GM12891 (cell line): ENCODE data around the gene NDEL1.
"Not testable (repeated sequence)": the region's sequence is repeated elsewhere in the genome, so short reads cannot be mapped to it uniquely, and the experiment has no call there.

Source experiments
- PAX5 ChIP-seq: IDR thresholded peaks from 2 replicates; pipeline ENCODE4 v1.6.1; 2011; ENCODE audit warnings: low read length, moderate library complexity, mild to moderate bottlenecking; ENCODE audit not compliant: insufficient read depth, severe bottlenecking
- POLR2A ChIP-seq: IDR thresholded peaks from 2 replicates; pipeline ENCODE4 v1.6.1; 2011; ENCODE audit warnings: low read depth, low read length, control low read depth
- POLR2AphosphoS5 ChIP-seq: IDR thresholded peaks from 2 replicates; pipeline ENCODE4 v1.6.1; 2011; ENCODE audit warnings: low read depth, low read length, control low read depth
- POU2F2 ChIP-seq: IDR thresholded peaks from 2 replicates; pipeline ENCODE4 v1.6.1; 2011; ENCODE audit warnings: low read depth, mild to moderate bottlenecking, control low read depth, low read length, moderate library complexity
- SPI1 ChIP-seq: IDR thresholded peaks from 2 replicates; pipeline ENCODE4 v1.6.1; 2011; ENCODE audit warnings: low read depth, low read length, control low read depth
- TAF1 ChIP-seq: IDR thresholded peaks from 2 replicates; pipeline ENCODE4 v1.6.1; 2011; ENCODE audit warnings: low read depth, low read length, control low read depth

GRCh38 chr17:8394497-8394896 is 41.2 kb upstream of the NDEL1 start:
- not testable (repeated sequence) for TF ChIP-seq POLR2A, POLR2AphosphoS5, PAX5, SPI1, TAF1, POU2F2
